Fibroblast of lung (primary cell): Measurements from ENCODE around the gene ATG7.
"Not testable (repeated sequence)": the region's sequence is repeated elsewhere in the genome, so short reads cannot be mapped to it uniquely, and the experiment has no call there.

Experiments used
- CTCF ChIP-seq, 2 donors: IDR thresholded peaks in 1 of 2; conservative IDR thresholded peaks in 1 of 2; 1 replicate in 1 of 2; 2 replicates in 1 of 2; pipeline ENCODE4 v1.5.1; 2011 to 2012; ENCODE audit warnings: low read length in 2 of 2, control low read depth in 1 of 2, inconsistent platforms in 1 of 2, low read depth in 1 of 2, mild to moderate bottlenecking in 1 of 2
- EZH2 ChIP-seq: IDR thresholded peaks from 2 replicates; pipeline ENCODE4 v1.5.1; 2012; ENCODE audit warnings: low read length, control low read depth, mild to moderate bottlenecking; ENCODE audit errors: missing control alignments

GRCh38 chr3:11408324-11408859, 136.2 kb downstream of the ATG7 start:
- not testable (repeated sequence) for TF ChIP-seq CTCF (conservative IDR thresholded peaks at IDR 0.05 in 1 of 2, IDR thresholded peaks at IDR 0.05 in 1 of 2; ENCODE audit: low read depth in 1 of 2, low read length in 2 of 2); EZH2
